ENCODE data around the gene DYSF.

DNA sequence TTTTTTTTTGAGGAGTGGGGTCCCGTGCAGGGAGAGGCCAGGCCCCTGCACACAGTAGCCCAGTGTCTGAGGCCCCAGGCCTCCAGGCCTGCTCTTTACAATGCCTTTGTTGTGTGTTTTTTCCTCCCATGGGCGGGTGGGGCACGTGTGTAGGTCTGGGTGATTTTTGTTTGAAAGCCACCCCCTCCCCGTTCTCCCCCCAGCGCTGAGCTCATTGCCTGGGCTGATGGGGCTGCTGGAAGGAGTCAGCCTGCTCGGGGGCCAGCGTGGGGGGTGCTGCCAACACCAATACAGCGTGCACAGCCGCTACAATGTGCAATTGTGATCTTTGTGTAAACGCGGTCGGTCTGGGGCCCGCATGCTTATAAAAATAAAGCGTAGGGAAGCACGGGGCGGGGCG lies 142.7 kb downstream of the DYSF start:
- TF ChIP-seq POLR2A (IDR thresholded peaks at IDR 0.05; ENCODE audit: low read length) (no peak), GATA1 (IDR thresholded peaks at IDR 0.05; ENCODE audit: low read depth, low read length) (no peak)
